ENCODE data around the gene KRTAP2-1.
"Not testable (repeated sequence)": the region's sequence is repeated elsewhere in the genome, so short reads cannot be mapped to it uniquely, and the experiment has no call there.

Gene KRTAP2-1

GRCh38 chr17:41057547-41057946 lies 10.4 kb upstream of the KRTAP2-1 start:
- DNase-seq (ENCODE audit: low read depth in 2 of 2): no peak

GRCh38 chr17:41055130-41055529 lies 8.0 kb upstream of the KRTAP2-1 start, which contains the start of gene KRTAP2-2:
Gene KRTAP2-2 (minus strand): TSS chr17:41055230. CDS start chr17:41055211, 19 bp downstream.
- DNase-seq (ENCODE audit: low read depth in 2 of 2): not testable (repeated sequence)

GRCh38 chr17:41054556-41054955 lies 7.4 kb upstream of the KRTAP2-1 start:
- not testable (repeated sequence) for DNase-seq (ENCODE audit: low read depth in 2 of 2)

- DNase-seq (ENCODE audit: low read depth in 2 of 2): no peak
Observed at GRCh38 chr17:41054025-41054424, 6.9 kb upstream of the KRTAP2-1 start.

- DNase-seq (ENCODE audit: low read depth in 2 of 2): no peak
Observed at GRCh38 chr17:41052566-41052965, 5.5 kb upstream of the KRTAP2-1 start.

GRCh38 chr17:41049110-41049509 lies 2.0 kb upstream of the KRTAP2-1 start:
- no peak for DNase-seq (ENCODE audit: low read depth in 2 of 2)

GRCh38 chr17:41048441-41048840 lies 1.3 kb upstream of the KRTAP2-1 start:
- DNase-seq (ENCODE audit: low read depth in 2 of 2): no peak

- DNase-seq (ENCODE audit: low read depth in 2 of 2): no peak
Observed at GRCh38 chr17:41042953-41043352, 4.2 kb downstream of the KRTAP2-1 start.

- not testable (repeated sequence) for DNase-seq (ENCODE audit: low read depth in 2 of 2)
Observed at GRCh38 chr17:41040783-41041571, 6.1 kb downstream of the KRTAP2-1 start, which contains the start of gene KRTAP1-1. Gene KRTAP1-1 (minus strand): TSS chr17:41041450. CDS start chr17:41041397, 53 bp downstream.

GRCh38 chr17:41037853-41038350 lies 9.2 kb downstream of the KRTAP2-1 start:
- no peak for DNase-seq (ENCODE audit: low read depth in 2 of 2)

- not testable (repeated sequence) for DNase-seq (ENCODE audit: low read depth in 2 of 2)
Observed at GRCh38 chr17:41034346-41034935, 12.7 kb downstream of the KRTAP2-1 start, which contains the start of gene KRTAP1-3. Gene KRTAP1-3 (minus strand): TSS chr17:41034874. CDS start chr17:41034821, 53 bp downstream.

- DNase-seq (ENCODE audit: low read depth in 2 of 2): no peak
Observed at GRCh38 chr17:41029633-41030245, 17.4 kb downstream of the KRTAP2-1 start, which contains the start of gene KRTAP1-4. Gene KRTAP1-4 (minus strand): TSS chr17:41030195. CDS start chr17:41030078, 117 bp downstream.

GRCh38 chr17:41026715-41027471 lies 20.2 kb downstream of the KRTAP2-1 start, which contains the start of gene KRTAP1-5:
Gene KRTAP1-5 (minus strand): TSS chr17:41027208. CDS start chr17:41027155, 53 bp downstream.
- no peak for DNase-seq (ENCODE audit: low read depth in 2 of 2)

- DNase-seq (ENCODE audit: low read depth in 2 of 2): no peak
Observed at GRCh38 chr17:41024697-41025096, 22.4 kb downstream of the KRTAP2-1 start.

- DNase-seq (ENCODE audit: low read depth in 2 of 2): no peak
Observed at GRCh38 chr17:41020336-41020735, 26.8 kb downstream of the KRTAP2-1 start.

GRCh38 chr17:41019415-41019814 lies 27.7 kb downstream of the KRTAP2-1 start:
- no peak for DNase-seq (ENCODE audit: low read depth in 2 of 2)

GRCh38 chr17:41018541-41018940 lies 28.6 kb downstream of the KRTAP2-1 start:
- no peak for DNase-seq (ENCODE audit: low read depth in 2 of 2)

GRCh38 chr17:41016578-41017215 lies 30.4 kb downstream of the KRTAP2-1 start:
- DNase-seq (ENCODE audit: low read depth in 2 of 2): no peak

- DNase-seq (ENCODE audit: low read depth in 2 of 2): no peak
Observed at GRCh38 chr17:41015454-41015853, 31.7 kb downstream of the KRTAP2-1 start.

- DNase-seq (ENCODE audit: low read depth in 2 of 2): no peak
Observed at GRCh38 chr17:41013606-41014005, 33.5 kb downstream of the KRTAP2-1 start.

GRCh38 chr17:41013181-41013580 lies 33.9 kb downstream of the KRTAP2-1 start:
- DNase-seq (ENCODE audit: low read depth in 2 of 2): no peak

Measured in stimulated activated CD8-positive, alpha-beta memory T cell treated with anti-CD3 and anti-CD28 coated beads, Interleukin-7, amount 100 ng/mL, for 1 hour (primary cell).